ENCODE measurements around the gene PROS1.
"Not testable (repeated sequence)": the region's sequence is repeated elsewhere in the genome, so short reads cannot be mapped to it uniquely, and the experiment has no call there.

PROS1 gene

GRCh38 chr3:93906245-93906644 is 67.5 kb downstream of the PROS1 start:
- no peak overlapping the region for H3K4me3 ChIP-seq (ENCODE audit: low read depth, low read length)
- H3K27ac ChIP-seq, result no peak overlapping the region
- no peaks in the 10 kb centered on the region for H3K9me3 ChIP-seq (ENCODE audit: severe bottlenecking)
- no peaks in the 10 kb centered on the region for H3K27me3 ChIP-seq (ENCODE audit: insufficient read depth, low read depth, severe bottlenecking)
- DNase-seq, result no peak
- TF ChIP-seq CTCF (IDR thresholded peaks at IDR 0.05; ENCODE audit: low read depth, low read length), result no peak
- no peaks in the 10 kb centered on the region for H3K36me3 ChIP-seq

GRCh38 chr3:93904568-93904967 is 69.1 kb downstream of the PROS1 start:
- H3K36me3 ChIP-seq, result no peaks in the 10 kb centered on the region
- no peaks in the 10 kb centered on the region for H3K9me3 ChIP-seq (ENCODE audit: severe bottlenecking)
- no peak for DNase-seq
- H3K4me3 ChIP-seq (ENCODE audit: low read depth, low read length), result no peak overlapping the region
- H3K27me3 ChIP-seq (ENCODE audit: insufficient read depth, low read depth, severe bottlenecking), result no peaks in the 10 kb centered on the region
- TF ChIP-seq CTCF (IDR thresholded peaks at IDR 0.05; ENCODE audit: low read depth, low read length), result no peak
- no peak overlapping the region for H3K27ac ChIP-seq

- H3K27ac ChIP-seq; H3K36me3 ChIP-seq; H3K27me3 ChIP-seq (ENCODE audit: insufficient read depth, low read depth, severe bottlenecking); DNase-seq; H3K9me3 ChIP-seq (ENCODE audit: severe bottlenecking); H3K4me3 ChIP-seq (ENCODE audit: low read depth, low read length): not testable (repeated sequence)
Measured at GRCh38 chr3:93878250-93879017, 95.3 kb downstream of the PROS1 start.

- H3K4me3 ChIP-seq (ENCODE audit: low read depth, low read length); H3K36me3 ChIP-seq; DNase-seq; H3K27me3 ChIP-seq (ENCODE audit: insufficient read depth, low read depth, severe bottlenecking); H3K9me3 ChIP-seq (ENCODE audit: severe bottlenecking); H3K27ac ChIP-seq: not testable (repeated sequence)
Measured at GRCh38 chr3:93877427-93877826, 96.3 kb downstream of the PROS1 start.

GRCh38 chr3:93873412-93873811 is 100.3 kb downstream of the PROS1 start:
- H3K36me3 ChIP-seq; DNase-seq; H3K27me3 ChIP-seq (ENCODE audit: insufficient read depth, low read depth, severe bottlenecking); H3K9me3 ChIP-seq (ENCODE audit: severe bottlenecking); H3K27ac ChIP-seq; H3K4me3 ChIP-seq (ENCODE audit: low read depth, low read length): not testable (repeated sequence)

- no peak for DNase-seq
- H3K36me3 ChIP-seq, result no peaks in the 10 kb centered on the region
- no peak overlapping the region for H3K27ac ChIP-seq
- TF ChIP-seq CTCF (IDR thresholded peaks at IDR 0.05; ENCODE audit: low read depth, low read length), result 0 out of 2 replicates have a peak, but pooled peaks have one; percentile 14
- H3K27me3 ChIP-seq (ENCODE audit: insufficient read depth, low read depth, severe bottlenecking), result peaks cover 25% of the 10 kb centered on the region
- H3K9me3 ChIP-seq (ENCODE audit: severe bottlenecking), result no peaks in the 10 kb centered on the region
- no peak overlapping the region for H3K4me3 ChIP-seq (ENCODE audit: low read depth, low read length)
Measured at GRCh38 chr3:93867425-93867824, 106.3 kb downstream of the PROS1 start.

- Histone ChIP-seq H3K27me3 (ENCODE audit: insufficient read depth, low read depth, severe bottlenecking) (peaks cover 33% of the 10 kb centered on the region), H3K36me3 (no peaks in the 10 kb centered on the region), H3K27ac (no peak overlapping the region), H3K9me3 (ENCODE audit: severe bottlenecking) (no peaks in the 10 kb centered on the region), H3K4me3 (ENCODE audit: low read depth, low read length) (no peak overlapping the region)
- no peak for DNase-seq
- TF ChIP-seq CTCF (IDR thresholded peaks at IDR 0.05; ENCODE audit: low read depth, low read length), result no peak
Measured at GRCh38 chr3:93861017-93861416, 112.7 kb downstream of the PROS1 start.

Measured in WERI-Rb-1 (cell line).